GM12878 (cell line): ENCODE measurements around the gene MCEE.
A peak's percentile ranks its signal among the peaks of the same experiment; 100 is the strongest.

ENCODE experiments used
- BACH1 ChIP-seq: fragments of 450-650 bp; IDR thresholded peaks from 2 replicates; pipeline ENCODE4 v1.6.1; 2017; ENCODE audit warnings: mild to moderate bottlenecking, borderline replicate concordance
- SIN3A ChIP-seq: IDR thresholded peaks from 2 replicates; pipeline ENCODE4 v1.6.1; 2012; ENCODE audit warnings: low read depth, low read length, improper control_type of control experiment
- ZNF207 ChIP-seq: fragments of 450-650 bp; IDR thresholded peaks from 2 replicates; pipeline ENCODE4 v1.6.1; 2014; ENCODE audit warnings: antibody characterized with exemption, mild to moderate bottlenecking, borderline replicate concordance

- TF ChIP-seq BACH1 = peak; percentile 58; the same call in 1 of the 2 replicates
- peak; percentile 87 for TF ChIP-seq SIN3A
- TF ChIP-seq ZNF207 = no peak
Observed at GRCh38 chr2:71068218-71069035, 61.6 kb downstream of the MCEE start, which contains the start of gene NAGK.
